HEK293 (cell line): Measurements from ENCODE around the gene NISCH.

Source experiments
- GLI4 ChIP-seq: fragments of 450-650 bp; formaldehyde crosslinking; IDR thresholded peaks from 2 replicates; pipeline ENCODE4 v1.5.1; 2016; ENCODE audit warnings: missing biosample characterization, missing genetic modification characterization
- ZNF239 ChIP-seq: fragments of 450-650 bp; formaldehyde crosslinking; IDR thresholded peaks from 2 replicates; pipeline ENCODE4 v1.5.1; 2016; ENCODE audit warnings: missing biosample characterization, missing genetic modification characterization
- ZNF302 ChIP-seq: fragments of 450-650 bp; formaldehyde crosslinking; IDR thresholded peaks from 2 replicates; pipeline ENCODE4 v1.5.1; 2016; ENCODE audit warnings: missing biosample characterization, missing genetic modification characterization, low read depth
- TF ChIP-seq, protein P1 (sequence below): fragments of 450-650 bp; formaldehyde crosslinking; IDR thresholded peaks from 2 replicates; pipeline ENCODE4 v1.5.1; 2016; ENCODE audit warnings: missing biosample characterization, missing genetic modification characterization
- TF ChIP-seq, protein P2 (sequence below): fragments of 450-650 bp; formaldehyde crosslinking; IDR thresholded peaks from 2 replicates; pipeline ENCODE4 v1.5.1; 2016; ENCODE audit warnings: missing biosample characterization, missing genetic modification characterization

DNA sequence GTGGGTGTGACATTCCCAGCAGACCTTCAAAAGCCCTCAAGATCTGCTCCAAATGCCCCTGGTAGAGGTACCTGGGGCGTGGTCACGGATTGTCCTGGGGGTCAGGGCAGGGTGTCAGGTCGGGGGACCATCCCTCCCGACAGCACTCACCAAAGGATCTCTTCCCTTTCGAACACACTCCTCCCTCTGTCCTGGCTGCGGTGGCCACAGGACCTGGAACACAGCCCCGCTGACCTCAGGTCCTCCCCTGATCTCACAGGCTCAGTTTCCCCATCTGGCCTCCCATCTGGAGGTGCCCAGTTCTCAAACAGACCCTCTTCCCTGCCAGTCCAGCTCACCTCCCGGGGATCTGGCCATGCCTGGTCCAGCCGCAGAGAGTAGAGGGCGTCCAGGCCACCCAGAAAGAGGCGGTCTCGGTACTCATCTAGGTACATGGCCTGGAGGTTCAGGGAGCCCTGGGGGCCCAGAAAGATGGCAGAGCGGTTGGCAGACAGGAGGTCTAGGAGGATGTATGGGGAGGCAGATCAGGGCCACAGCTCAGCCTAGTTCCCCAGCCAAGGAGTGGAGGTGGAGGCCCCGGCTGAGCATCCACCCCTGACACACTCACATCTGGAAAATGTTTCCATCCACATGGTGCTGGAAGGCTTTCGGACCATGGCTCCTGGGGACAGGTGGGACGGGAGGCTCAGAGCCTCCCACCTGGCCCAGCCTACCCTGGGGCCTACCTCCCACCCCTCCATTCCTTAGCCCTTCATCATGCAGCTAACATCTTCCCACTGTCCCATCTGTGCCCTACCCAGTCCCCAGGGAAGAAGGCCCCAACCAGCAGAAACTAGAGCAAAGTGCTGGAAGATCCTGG lies 12.8 kb upstream of the NISCH start:
- TF ChIP-seq, protein P1, sequence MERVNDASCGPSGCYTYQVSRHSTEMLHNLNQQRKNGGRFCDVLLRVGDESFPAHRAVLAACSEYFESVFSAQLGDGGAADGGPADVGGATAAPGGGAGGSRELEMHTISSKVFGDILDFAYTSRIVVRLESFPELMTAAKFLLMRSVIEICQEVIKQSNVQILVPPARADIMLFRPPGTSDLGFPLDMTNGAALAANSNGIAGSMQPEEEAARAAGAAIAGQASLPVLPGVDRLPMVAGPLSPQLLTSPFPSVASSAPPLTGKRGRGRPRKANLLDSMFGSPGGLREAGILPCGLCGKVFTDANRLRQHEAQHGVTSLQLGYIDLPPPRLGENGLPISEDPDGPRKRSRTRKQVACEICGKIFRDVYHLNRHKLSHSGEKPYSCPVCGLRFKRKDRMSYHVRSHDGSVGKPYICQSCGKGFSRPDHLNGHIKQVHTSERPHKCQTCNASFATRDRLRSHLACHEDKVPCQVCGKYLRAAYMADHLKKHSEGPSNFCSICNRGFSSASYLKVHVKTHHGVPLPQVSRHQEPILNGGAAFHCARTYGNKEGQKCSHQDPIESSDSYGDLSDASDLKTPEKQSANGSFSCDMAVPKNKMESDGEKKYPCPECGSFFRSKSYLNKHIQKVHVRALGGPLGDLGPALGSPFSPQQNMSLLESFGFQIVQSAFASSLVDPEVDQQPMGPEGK: no peak
- TF ChIP-seq ZNF239 (no peak), GLI4 (no peak), ZNF302 (tag by site-specific recombination) (no peak)
- TF ChIP-seq, protein P2, sequence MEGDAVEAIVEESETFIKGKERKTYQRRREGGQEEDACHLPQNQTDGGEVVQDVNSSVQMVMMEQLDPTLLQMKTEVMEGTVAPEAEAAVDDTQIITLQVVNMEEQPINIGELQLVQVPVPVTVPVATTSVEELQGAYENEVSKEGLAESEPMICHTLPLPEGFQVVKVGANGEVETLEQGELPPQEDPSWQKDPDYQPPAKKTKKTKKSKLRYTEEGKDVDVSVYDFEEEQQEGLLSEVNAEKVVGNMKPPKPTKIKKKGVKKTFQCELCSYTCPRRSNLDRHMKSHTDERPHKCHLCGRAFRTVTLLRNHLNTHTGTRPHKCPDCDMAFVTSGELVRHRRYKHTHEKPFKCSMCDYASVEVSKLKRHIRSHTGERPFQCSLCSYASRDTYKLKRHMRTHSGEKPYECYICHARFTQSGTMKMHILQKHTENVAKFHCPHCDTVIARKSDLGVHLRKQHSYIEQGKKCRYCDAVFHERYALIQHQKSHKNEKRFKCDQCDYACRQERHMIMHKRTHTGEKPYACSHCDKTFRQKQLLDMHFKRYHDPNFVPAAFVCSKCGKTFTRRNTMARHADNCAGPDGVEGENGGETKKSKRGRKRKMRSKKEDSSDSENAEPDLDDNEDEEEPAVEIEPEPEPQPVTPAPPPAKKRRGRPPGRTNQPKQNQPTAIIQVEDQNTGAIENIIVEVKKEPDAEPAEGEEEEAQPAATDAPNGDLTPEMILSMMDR (tag by site-specific recombination): no peak
